ENCODE data around the gene SLC22A31.

DNA sequence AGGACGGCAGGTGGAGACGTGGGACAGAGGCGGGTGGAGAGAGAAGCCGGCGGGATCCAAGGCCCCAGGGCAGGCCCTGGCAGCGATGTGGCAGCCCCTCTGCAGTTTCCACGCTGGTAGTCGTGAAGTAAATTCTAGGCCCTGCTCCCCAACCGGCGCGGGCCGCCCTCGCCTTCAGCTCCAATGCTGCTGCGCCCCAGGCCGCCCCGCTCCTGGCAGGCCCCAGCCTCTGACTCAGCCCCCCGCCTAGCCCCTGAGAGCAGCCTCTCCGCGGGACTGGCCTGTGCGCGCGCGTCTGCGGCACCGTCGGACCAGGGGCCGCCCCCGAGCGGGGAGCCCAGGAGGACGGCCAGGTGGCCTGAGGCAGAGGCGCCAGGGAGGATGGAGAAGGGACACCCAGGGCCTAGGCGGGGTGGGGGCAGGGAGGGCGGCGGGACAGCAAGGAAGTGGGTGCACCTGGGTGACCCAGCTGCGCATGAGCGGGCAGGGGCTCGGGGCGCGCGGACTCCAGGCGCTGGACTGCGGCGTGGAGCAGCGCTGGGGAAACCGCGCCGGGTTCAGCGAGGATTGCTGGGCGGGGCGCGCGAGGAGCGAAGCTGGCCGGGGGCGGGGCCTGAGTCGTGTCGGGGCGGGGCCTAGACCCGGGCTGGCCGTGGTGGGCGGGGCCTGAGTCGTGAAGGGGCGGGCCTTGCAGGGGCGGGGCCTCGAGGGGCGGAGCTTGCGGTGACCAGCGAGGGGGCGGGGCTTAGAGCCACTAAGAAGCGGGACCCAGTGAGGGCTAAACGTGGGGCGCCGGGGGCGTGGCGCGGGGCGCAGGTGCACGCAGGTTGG, 46.8 kb upstream of the SLC22A31 start:
- TF ChIP-seq, protein P1, sequence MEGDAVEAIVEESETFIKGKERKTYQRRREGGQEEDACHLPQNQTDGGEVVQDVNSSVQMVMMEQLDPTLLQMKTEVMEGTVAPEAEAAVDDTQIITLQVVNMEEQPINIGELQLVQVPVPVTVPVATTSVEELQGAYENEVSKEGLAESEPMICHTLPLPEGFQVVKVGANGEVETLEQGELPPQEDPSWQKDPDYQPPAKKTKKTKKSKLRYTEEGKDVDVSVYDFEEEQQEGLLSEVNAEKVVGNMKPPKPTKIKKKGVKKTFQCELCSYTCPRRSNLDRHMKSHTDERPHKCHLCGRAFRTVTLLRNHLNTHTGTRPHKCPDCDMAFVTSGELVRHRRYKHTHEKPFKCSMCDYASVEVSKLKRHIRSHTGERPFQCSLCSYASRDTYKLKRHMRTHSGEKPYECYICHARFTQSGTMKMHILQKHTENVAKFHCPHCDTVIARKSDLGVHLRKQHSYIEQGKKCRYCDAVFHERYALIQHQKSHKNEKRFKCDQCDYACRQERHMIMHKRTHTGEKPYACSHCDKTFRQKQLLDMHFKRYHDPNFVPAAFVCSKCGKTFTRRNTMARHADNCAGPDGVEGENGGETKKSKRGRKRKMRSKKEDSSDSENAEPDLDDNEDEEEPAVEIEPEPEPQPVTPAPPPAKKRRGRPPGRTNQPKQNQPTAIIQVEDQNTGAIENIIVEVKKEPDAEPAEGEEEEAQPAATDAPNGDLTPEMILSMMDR (IDR thresholded peaks at IDR 0.05) = no peak
- no peak for TF ChIP-seq EP300 (IDR thresholded peaks at IDR 0.05)
- peak in 1 of 4 donors; percentile 48 for TF ChIP-seq POLR2A (IDR thresholded peaks at IDR 0.05)
